GM19452 (cell line): ENCODE data around the gene OR1G1.
"Not testable (repeated sequence)": the region's sequence is repeated elsewhere in the genome, so short reads cannot be mapped to it uniquely, and the experiment has no call there.

Source experiments
- ATAC-seq: cut with Tn5 transposase; IDR thresholded peaks from one replicate; pipeline ENCODE4 v1.9.1; 2021; ENCODE audit not compliant: unreplicated experiment

Gene OR1G1

GRCh38 chr17:3127451-3127850, at the start of gene OR1G1:
Gene OR1G1 (minus strand): TSS chr17:3127551. CDS start chr17:3127551, 0 bp downstream.
- no peak for ATAC-seq

- ATAC-seq: no peak
Measured at GRCh38 chr17:3167574-3167973, 40.2 kb upstream of the OR1G1 start.

GRCh38 chr17:3157218-3157617, 29.9 kb upstream of the OR1G1 start:
- ATAC-seq: no peak

- not testable (repeated sequence) for ATAC-seq
Measured at GRCh38 chr17:3137494-3137893, 10.1 kb upstream of the OR1G1 start.

GRCh38 chr17:3104322-3104721, 23.0 kb downstream of the OR1G1 start, which contains the start of gene OR1D2:
Gene OR1D2 (minus strand): TSS chr17:3104422. CDS start chr17:3092996, 11,426 bp downstream.
- no peak for ATAC-seq
